ENCODE data around the gene GMPPA. TPM values are rescaled to one million over a fixed set of nuclear protein-coding genes. Genes with fewer than 3 reads are reported as not detected.

The GMPPA gene
- total and polyA plus RNA-seq, 2 donors (not counting 1 experiment from before 2014, with no cell fraction given) = 38.3 to 59.7 TPM

DNA sequence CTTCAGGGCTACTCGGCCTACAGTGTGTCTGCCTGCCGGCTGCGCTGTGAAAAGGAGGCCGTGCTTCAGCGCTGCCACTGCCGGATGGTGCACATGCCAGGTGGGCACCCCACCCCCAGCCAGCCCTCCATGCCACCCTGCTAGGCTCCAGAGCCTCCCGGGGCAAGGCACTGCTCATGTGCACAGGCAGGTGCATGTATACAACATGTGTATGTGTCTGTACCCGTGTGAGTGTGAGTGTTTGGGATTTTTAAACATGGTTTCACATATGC is 33.6 kb downstream of the GMPPA start:
- no peaks in the 10 kb centered on the region for H3K36me3 ChIP-seq (ENCODE audit: control insufficient read depth, insufficient read depth, low read length)
- DNase-seq (ENCODE audit: low read depth in 2 of 2) = no peak
- no peaks in the 10 kb centered on the region for H3K4me1 ChIP-seq (ENCODE audit: control insufficient read depth, extremely low read depth, insufficient read depth, low read length)
- no peak overlapping the region for H3K27ac ChIP-seq (ENCODE audit: insufficient read depth, low read length)
- H3K9ac ChIP-seq (ENCODE audit: insufficient read depth, low read length) = no peak overlapping the region
- no peaks in the 10 kb centered on the region for H3K9me3 ChIP-seq (ENCODE audit: control insufficient read depth, insufficient read depth, low read depth, low read length)
- H3K79me2 ChIP-seq (ENCODE audit: control insufficient read depth, insufficient read depth, low read length) = no peaks in the 10 kb centered on the region
- H3K4me2 ChIP-seq (ENCODE audit: extremely low read depth, insufficient read depth, low read length) = no peak overlapping the region
- H4K20me1 ChIP-seq (ENCODE audit: control insufficient read depth, extremely low read depth, insufficient read depth, low read length) = no peaks in the 10 kb centered on the region
- H3K4me3 ChIP-seq (replicated peaks in 1 of 4; ENCODE audit: control extremely low read depth in 1 of 4, insufficient read depth in 1 of 4, low read depth in 3 of 4, low read length in 4 of 4) = no peak overlapping the region
- H3K27me3 ChIP-seq (ENCODE audit: control insufficient read depth, insufficient read depth, low read length) = peaks cover 33% of the 10 kb centered on the region
- TF ChIP-seq, protein P1, sequence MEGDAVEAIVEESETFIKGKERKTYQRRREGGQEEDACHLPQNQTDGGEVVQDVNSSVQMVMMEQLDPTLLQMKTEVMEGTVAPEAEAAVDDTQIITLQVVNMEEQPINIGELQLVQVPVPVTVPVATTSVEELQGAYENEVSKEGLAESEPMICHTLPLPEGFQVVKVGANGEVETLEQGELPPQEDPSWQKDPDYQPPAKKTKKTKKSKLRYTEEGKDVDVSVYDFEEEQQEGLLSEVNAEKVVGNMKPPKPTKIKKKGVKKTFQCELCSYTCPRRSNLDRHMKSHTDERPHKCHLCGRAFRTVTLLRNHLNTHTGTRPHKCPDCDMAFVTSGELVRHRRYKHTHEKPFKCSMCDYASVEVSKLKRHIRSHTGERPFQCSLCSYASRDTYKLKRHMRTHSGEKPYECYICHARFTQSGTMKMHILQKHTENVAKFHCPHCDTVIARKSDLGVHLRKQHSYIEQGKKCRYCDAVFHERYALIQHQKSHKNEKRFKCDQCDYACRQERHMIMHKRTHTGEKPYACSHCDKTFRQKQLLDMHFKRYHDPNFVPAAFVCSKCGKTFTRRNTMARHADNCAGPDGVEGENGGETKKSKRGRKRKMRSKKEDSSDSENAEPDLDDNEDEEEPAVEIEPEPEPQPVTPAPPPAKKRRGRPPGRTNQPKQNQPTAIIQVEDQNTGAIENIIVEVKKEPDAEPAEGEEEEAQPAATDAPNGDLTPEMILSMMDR (conservative IDR thresholded peaks at IDR 0.05 in 1 of 2, IDR thresholded peaks at IDR 0.05 in 1 of 2; ENCODE audit: low read depth in 1 of 2, low read length in 2 of 2) = no peak
- no peak for TF ChIP-seq EZH2 (IDR thresholded peaks at IDR 0.05; ENCODE audit: low read length, missing control alignments)
- H2AFZ ChIP-seq (ENCODE audit: low read length) = no peak overlapping the region

DNA sequence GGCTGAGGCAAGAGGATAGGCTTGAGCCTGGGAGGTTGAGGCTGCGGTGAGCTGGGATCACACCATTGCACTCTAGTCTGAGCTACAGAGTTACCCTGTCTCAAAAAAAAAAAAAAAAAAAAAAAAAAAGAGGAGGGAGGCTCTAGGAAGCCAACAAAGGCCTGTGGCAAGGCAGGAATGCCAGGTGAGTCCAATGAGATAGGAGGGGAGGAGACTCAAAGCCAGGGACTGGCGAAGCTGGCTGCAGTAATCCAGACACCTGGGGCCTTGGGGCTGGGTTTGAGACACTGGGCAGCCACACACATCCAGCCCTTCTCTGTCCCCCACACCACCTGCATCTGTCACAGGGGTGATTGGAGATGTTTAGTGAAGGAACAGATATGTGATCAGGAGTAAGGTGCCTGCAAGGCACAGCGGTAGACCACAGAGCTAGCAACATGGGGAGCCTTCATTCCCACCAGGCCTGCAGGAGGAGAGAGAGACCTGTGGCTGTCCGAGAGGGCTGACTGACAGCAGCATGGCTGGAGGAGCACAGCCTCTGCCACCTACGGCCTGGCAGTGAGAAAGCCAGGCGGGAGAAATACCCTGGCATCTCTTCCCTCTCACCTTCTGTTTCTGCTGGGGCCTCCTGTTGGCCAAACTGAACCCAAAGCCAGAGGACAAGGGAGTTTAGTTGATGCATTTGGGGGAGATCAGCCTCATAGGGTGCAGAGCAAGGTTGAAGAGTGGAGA is 35.4 kb downstream of the GMPPA start:
- TF ChIP-seq, protein P1 (conservative IDR thresholded peaks at IDR 0.05 in 1 of 2, IDR thresholded peaks at IDR 0.05 in 1 of 2; ENCODE audit: low read depth in 1 of 2, low read length in 2 of 2) = no peak
- no peak for TF ChIP-seq EZH2 (IDR thresholded peaks at IDR 0.05; ENCODE audit: low read length, missing control alignments)
- no peak overlapping the region for H3K4me3 ChIP-seq (replicated peaks in 1 of 4; ENCODE audit: control extremely low read depth in 1 of 4, insufficient read depth in 1 of 4, low read depth in 3 of 4, low read length in 4 of 4)
- no peak overlapping the region for H3K4me2 ChIP-seq (ENCODE audit: extremely low read depth, insufficient read depth, low read length)
- H3K79me2 ChIP-seq (ENCODE audit: control insufficient read depth, insufficient read depth, low read length) = no peaks in the 10 kb centered on the region
- no peak overlapping the region for H3K9ac ChIP-seq (ENCODE audit: insufficient read depth, low read length)
- H3K27ac ChIP-seq (ENCODE audit: insufficient read depth, low read length) = no peak overlapping the region
- H3K27me3 ChIP-seq (ENCODE audit: control insufficient read depth, insufficient read depth, low read length) = peaks cover 25% of the 10 kb centered on the region
- H3K4me1 ChIP-seq (ENCODE audit: control insufficient read depth, extremely low read depth, insufficient read depth, low read length) = no peaks in the 10 kb centered on the region
- peaks cover 3% of the 10 kb centered on the region for H3K36me3 ChIP-seq (ENCODE audit: control insufficient read depth, insufficient read depth, low read length)
- H2AFZ ChIP-seq (ENCODE audit: low read length) = no peak overlapping the region
- no peak for DNase-seq (ENCODE audit: low read depth in 2 of 2)
- no peaks in the 10 kb centered on the region for H3K9me3 ChIP-seq (ENCODE audit: control insufficient read depth, insufficient read depth, low read depth, low read length)
- H4K20me1 ChIP-seq (ENCODE audit: control insufficient read depth, extremely low read depth, insufficient read depth, low read length) = no peaks in the 10 kb centered on the region

DNA sequence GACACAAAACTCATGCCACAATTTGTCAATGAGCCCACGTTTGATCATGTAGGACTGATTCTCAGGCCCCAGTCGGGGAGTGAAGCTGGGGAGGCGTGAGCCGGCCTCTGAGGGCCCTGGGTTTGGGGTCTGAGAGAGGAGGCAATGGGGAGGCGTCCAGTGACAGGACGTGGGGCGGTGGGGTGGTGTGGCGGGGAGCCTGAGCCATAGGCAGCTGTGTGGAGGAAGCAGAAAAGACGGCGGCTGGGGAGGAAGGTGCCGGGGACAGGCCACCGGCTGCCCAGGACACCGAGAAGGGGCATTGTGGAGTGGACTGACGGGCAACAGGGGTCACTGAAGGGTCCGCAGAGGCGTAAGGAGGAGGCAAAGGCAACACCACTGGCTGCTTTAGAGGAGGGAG is 37.7 kb downstream of the GMPPA start:
- no peak for DNase-seq (ENCODE audit: low read depth in 2 of 2)
- Histone ChIP-seq H3K27me3 (ENCODE audit: control insufficient read depth, insufficient read depth, low read length) (peaks cover 10% of the 10 kb centered on the region), H2AFZ (ENCODE audit: low read length) (no peak overlapping the region), H3K9ac (ENCODE audit: insufficient read depth, low read length) (no peak overlapping the region), H3K27ac (ENCODE audit: insufficient read depth, low read length) (no peak overlapping the region), H4K20me1 (ENCODE audit: control insufficient read depth, extremely low read depth, insufficient read depth, low read length) (no peaks in the 10 kb centered on the region), H3K79me2 (ENCODE audit: control insufficient read depth, insufficient read depth, low read length) (no peaks in the 10 kb centered on the region), H3K4me3 (replicated peaks in 1 of 4; ENCODE audit: control extremely low read depth in 1 of 4, insufficient read depth in 1 of 4, low read depth in 3 of 4, low read length in 4 of 4) (no peak overlapping the region), H3K36me3 (ENCODE audit: control insufficient read depth, insufficient read depth, low read length) (peaks cover 13% of the 10 kb centered on the region), H3K9me3 (ENCODE audit: control insufficient read depth, insufficient read depth, low read depth, low read length) (no peaks in the 10 kb centered on the region), H3K4me1 (ENCODE audit: control insufficient read depth, extremely low read depth, insufficient read depth, low read length) (no peaks in the 10 kb centered on the region), H3K4me2 (ENCODE audit: extremely low read depth, insufficient read depth, low read length) (no peak overlapping the region)
- TF ChIP-seq, protein P1 (conservative IDR thresholded peaks at IDR 0.05 in 1 of 2, IDR thresholded peaks at IDR 0.05 in 1 of 2; ENCODE audit: low read depth in 1 of 2, low read length in 2 of 2) = no peak
- TF ChIP-seq EZH2 (IDR thresholded peaks at IDR 0.05; ENCODE audit: low read length, missing control alignments) = no peak

Data from fibroblast of lung (primary cell).